Tibial artery (tissue), 4 donors: ENCODE results near the gene SLC25A10.
A peak's percentile ranks its signal among the peaks of the same experiment; 100 is the strongest.

Experiments used
- DNase-seq, 2 donors: peaks; one replicate each; pipeline ENCODE4 v3.0.0-alpha.2; 2019
- H3K27ac ChIP-seq, 2 donors: fragments of 200-600 bp; sonication (generic) in 1 of 2; 1 replicate in 1 of 2; 2 replicates in 1 of 2; pipeline ENCODE4 v1.5.1; 2018 to 2019; ENCODE audit warnings: mild to moderate bottlenecking in 1 of 2
- H3K27me3 ChIP-seq, 2 donors: fragments of 200-600 bp; sonication (generic) in 1 of 2; one replicate each; pipeline versions ENCODE4 v1.5.1 to v1.6.0; 2016 to 2019
- H3K36me3 ChIP-seq, 3 donors: fragments of 200-600 bp; sonication (generic) in 2 of 3; one replicate each; pipeline ENCODE4 v1.5.1; 2016 to 2019; ENCODE audit warnings: mild to moderate bottlenecking in 2 of 3
- H3K4me1 ChIP-seq, 4 donors: fragments of 200-600 bp; sonication (generic) in 2 of 4; 1 replicate in 3 of 4; 2 replicates in 1 of 4; pipeline ENCODE4 v1.5.1; 2016 to 2019
- H3K4me3 ChIP-seq, 2 donors: fragments of 200-600 bp; sonication (generic) in 1 of 2; 1 replicate in 1 of 2; 2 replicates in 1 of 2; pipeline ENCODE4 v1.5.1; 2018 to 2019; ENCODE audit warnings: mild to moderate bottlenecking in 2 of 2
- H3K9me3 ChIP-seq, 3 donors: fragments of 200-600 bp; sonication (generic) in 1 of 3; one replicate each; pipeline ENCODE4 v1.5.1; 2016 to 2019
- intact Hi-C: fragments of 100-400 bp; cut with DNase I; formaldehyde crosslinking; loops from one replicate; pipeline ENCODE4 v1.15.0; 2023; ENCODE audit warnings: low total_unique reads
- TF ChIP-seq, protein P1 (sequence below), 2 experiments: fragments of 200-600 bp in 1 of 2; fragments of 450-650 bp in 1 of 2; IDR thresholded peaks; one replicate each; pipeline ENCODE4 v1.5.1; 2017 to 2019; ENCODE audit warnings: antibody characterized with exemption in 2 of 2, mild to moderate bottlenecking in 1 of 2, moderate library complexity in 1 of 2

SLC25A10 gene

DNA sequence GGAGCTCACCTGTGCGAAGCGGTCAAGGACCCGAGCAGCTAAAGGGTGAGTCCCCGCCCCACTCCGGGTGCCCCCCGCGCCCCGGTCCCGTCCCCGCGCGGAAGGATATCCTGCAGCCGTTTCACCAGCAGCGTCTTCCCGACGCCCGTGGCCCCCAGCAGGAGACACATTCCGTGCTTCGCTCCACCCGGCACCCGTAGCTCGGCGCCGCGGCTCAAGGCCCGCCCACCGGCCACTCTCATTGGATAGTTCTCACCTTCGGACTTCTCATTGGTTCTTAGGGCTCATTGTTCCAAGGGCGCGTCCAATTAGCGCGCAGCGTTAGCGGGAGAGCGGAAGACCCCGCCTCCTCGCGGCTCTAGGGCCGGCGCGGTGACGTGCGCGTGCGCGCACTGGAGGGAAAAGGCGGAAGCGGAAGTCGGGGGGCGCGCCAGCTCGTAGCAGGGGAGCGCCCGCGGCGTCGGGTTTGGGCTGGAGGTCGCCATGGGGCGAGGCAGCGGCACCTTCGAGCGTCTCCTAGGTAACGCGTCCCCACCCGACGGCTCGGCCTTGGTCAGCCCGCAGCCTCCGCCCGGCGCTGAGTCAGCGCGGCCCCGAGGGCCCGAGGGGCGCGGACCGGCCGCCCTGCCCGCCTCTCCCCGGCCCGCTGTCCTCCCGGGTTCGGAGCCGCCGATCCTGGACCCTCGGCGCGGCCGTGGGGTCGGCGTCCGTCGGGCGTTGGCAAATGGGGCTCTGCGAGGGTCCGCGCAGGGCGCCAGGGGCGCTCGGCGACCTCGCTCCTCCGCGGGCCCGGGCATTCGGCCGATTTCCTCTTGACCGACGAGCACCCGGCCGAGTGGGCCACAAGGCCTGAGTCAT, 28.3 kb upstream of the SLC25A10 start, which contains the start of the genes ARL16 and HGS:
TSS of gene ARL16 (minus strand) at position 214 of the 858 bp plus-strand sequence. CDS start at position 170, 44 bp downstream.
TSS of gene HGS (plus strand) at position 428 of the 858 bp plus-strand sequence. CDS start at position 484, 56 bp downstream.
- Histone ChIP-seq H3K27ac (peak within 1 kb of the TSS; percentile 83 to 85), H3K27me3 (no peaks in the 10 kb centered on the region), H3K4me3 (peak within 1 kb of the TSS; percentile 92 to 100), H3K9me3 (no peaks in the 10 kb centered on the region), H3K36me3 (peaks cover 27 to 52% (median 37%) of the 10 kb centered on the region in 3 donors), H3K4me1 (peaks cover 0 to 46% (median 31%) of the 10 kb centered on the region in 4 donors)
- intact Hi-C loops, result no loop called here
- TF ChIP-seq, protein P1, sequence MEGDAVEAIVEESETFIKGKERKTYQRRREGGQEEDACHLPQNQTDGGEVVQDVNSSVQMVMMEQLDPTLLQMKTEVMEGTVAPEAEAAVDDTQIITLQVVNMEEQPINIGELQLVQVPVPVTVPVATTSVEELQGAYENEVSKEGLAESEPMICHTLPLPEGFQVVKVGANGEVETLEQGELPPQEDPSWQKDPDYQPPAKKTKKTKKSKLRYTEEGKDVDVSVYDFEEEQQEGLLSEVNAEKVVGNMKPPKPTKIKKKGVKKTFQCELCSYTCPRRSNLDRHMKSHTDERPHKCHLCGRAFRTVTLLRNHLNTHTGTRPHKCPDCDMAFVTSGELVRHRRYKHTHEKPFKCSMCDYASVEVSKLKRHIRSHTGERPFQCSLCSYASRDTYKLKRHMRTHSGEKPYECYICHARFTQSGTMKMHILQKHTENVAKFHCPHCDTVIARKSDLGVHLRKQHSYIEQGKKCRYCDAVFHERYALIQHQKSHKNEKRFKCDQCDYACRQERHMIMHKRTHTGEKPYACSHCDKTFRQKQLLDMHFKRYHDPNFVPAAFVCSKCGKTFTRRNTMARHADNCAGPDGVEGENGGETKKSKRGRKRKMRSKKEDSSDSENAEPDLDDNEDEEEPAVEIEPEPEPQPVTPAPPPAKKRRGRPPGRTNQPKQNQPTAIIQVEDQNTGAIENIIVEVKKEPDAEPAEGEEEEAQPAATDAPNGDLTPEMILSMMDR (IDR thresholded peaks at IDR 0.05), result no peak
- peak; percentile 98 to 99 for DNase-seq

DNA sequence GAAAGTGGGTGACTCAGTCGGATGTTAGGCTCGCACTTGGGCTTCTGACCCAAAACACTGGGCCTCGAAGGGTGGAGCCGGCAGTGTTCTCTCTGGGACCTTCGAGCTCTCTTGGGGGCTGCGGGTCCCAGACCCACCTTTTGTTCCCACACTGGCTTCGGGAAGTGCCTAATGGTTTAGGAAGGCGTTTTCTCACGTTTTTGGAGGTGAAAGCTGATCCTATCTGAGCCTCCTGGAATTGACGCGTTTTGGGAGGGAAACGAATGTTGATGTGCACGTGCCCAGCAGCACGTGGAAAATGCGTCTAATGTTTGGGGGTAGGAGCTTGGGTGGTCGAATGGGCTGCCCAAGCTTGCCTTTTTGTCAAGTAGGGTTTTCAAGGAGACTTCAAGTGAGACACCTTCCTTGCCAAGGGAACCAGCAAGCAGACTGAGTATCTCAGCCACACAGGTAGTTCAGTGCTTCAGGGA, 27.6 kb upstream of the SLC25A10 start:
- H3K4me3 ChIP-seq, result peak overlapping the region; percentile 92 to 100
- peak in 1 of 2 donors; percentile 41 for DNase-seq
- H3K4me1 ChIP-seq, result peaks cover 0 to 46% (median 31%) of the 10 kb centered on the region in 4 donors
- no peaks in the 10 kb centered on the region for H3K9me3 ChIP-seq
- no peaks in the 10 kb centered on the region for H3K27me3 ChIP-seq
- TF ChIP-seq, protein P1 (IDR thresholded peaks at IDR 0.05), result no peak
- peak overlapping the region; percentile 83 to 85 for H3K27ac ChIP-seq
- intact Hi-C loops, result no loop called here
- peaks cover 30 to 59% (median 44%) of the 10 kb centered on the region in 3 donors for H3K36me3 ChIP-seq

DNA sequence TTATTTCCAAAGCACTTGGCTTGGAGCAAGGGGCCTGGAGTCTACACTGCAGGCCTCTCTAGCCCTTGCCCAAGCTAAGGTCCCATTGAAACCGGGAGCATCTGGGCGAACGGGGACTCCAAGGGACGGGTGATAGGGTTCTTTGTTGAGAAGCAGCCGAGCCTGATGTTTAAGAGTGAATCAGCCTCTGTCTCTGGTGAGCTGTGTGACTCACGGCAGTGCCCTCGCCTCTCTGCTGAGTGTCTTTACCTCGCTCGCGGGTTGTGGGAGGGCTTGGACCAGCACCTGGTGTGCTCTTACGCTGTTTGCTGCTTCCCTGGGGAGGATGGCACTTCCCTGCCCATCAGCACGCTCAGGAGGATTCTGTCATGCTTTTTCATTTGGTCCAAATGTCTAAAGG, 27.0 kb upstream of the SLC25A10 start:
- DNase-seq, result no peak
- intact Hi-C loops, result no loop called here

DNA sequence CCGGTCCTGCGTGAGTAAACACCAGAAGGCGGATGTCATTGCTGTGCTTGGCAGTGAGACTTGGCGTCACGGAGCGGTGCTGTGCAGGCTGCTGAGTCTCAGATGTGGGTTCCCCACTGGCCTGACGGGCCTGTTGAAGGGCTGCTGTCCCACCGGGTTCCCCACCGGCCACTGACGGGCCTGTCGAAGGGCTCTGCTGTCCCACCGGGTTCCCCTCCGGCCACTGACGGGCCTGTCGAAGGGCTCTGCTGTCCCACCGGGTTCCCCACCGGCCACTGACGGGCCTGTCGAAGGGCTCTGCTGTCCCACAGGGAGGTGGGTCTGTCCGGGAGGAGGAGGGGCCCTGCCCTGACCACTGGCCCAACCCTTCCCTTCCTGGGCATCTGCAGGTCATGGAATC, 25.5 kb upstream of the SLC25A10 start:
- TF ChIP-seq, protein P1 (IDR thresholded peaks at IDR 0.05), result no peak
- H3K4me1 ChIP-seq, result peaks cover 0 to 43% (median 31%) of the 10 kb centered on the region in 4 donors
- H3K36me3 ChIP-seq, result peaks cover 49 to 63% (median 58%) of the 10 kb centered on the region in 3 donors

More for the DNA sequence above, 27.0 kb upstream of the SLC25A10 start:
- no peaks in the 10 kb centered on the region for H3K9me3 ChIP-seq
- H3K4me3 ChIP-seq, result peak overlapping the region; percentile 92 to 100
- peaks cover 0 to 46% (median 31%) of the 10 kb centered on the region in 4 donors for H3K4me1 ChIP-seq
- peaks cover 34 to 62% (median 50%) of the 10 kb centered on the region in 3 donors for H3K36me3 ChIP-seq
- H3K27ac ChIP-seq, result peak overlapping the region; percentile 83 to 85
- H3K27me3 ChIP-seq, result no peaks in the 10 kb centered on the region
- TF ChIP-seq, protein P1 (IDR thresholded peaks at IDR 0.05), result no peak

DNA sequence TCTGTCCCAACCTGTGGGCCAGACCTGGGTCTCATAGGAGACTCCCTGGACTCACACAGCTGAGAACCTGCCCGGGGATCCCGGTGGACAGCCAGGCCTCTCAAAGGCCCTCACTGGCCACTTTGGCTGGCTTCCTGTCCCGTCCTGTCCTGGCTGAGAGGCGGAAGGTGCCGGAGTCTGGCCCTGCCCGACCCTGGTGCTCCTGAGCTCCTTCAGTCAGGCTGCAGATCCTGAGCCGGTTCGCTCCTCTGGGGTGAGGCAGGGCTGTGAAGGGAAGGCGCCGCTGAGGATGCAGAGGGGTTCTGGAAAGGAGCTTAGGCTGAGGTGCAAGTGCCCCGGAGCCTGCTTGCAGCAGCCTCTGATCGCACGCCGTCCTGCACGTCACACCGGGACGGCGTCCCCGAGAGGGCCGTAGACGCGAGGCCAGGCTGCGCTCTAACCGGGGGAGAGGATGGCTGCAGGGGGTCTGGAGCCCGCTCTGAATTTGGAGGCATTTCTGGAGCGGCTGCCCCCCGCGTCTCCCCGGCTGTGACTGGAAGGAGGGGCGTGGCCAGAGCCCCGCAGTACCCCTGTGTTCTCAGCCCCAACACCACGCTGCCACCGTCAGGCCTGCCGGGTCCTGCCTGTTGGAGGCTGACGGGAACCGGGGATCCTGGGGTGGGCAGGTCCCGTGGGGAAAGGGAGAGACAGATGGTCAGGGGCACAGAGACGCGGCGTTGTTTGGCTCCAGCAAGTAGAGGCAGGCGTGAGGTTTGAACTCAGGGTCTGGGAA, 24.1 kb upstream of the SLC25A10 start:
- Histone ChIP-seq H3K27me3 (no peaks in the 10 kb centered on the region), H3K4me3 (no peak overlapping the region), H3K9me3 (no peaks in the 10 kb centered on the region), H3K4me1 (peaks cover 0 to 30% (median 20%) of the 10 kb centered on the region in 4 donors), H3K36me3 (peaks cover 63 to 76% (median 71%) of the 10 kb centered on the region in 3 donors), H3K27ac (no peak overlapping the region)
- intact Hi-C loops, result no loop called here
- TF ChIP-seq, protein P1 (IDR thresholded peaks at IDR 0.05), result no peak
- DNase-seq, result no peak

More for the DNA sequence above, 25.5 kb upstream of the SLC25A10 start:
- Histone ChIP-seq H3K4me3 (no peak overlapping the region), H3K9me3 (no peaks in the 10 kb centered on the region), H3K27ac (no peak overlapping the region), H3K27me3 (no peaks in the 10 kb centered on the region)
- intact Hi-C loops, result no loop called here
- DNase-seq, result no peak
